Endometrium (tissue), 2 donors: ENCODE data around the gene TBC1D19.

Experiments used
- FAIRE-seq: peaks from 2 replicates; lab custom pipeline; 2012; peaks lifted over from hg19 to GRCh38; lab: Jason Lieb, UNC
- donor health status: control.
- donor health status: control.

Gene TBC1D19

GRCh38 chr4:26731351-26732035 is 147.6 kb downstream of the TBC1D19 start:
- FAIRE-seq: no peak

- FAIRE-seq: no peak
Measured at GRCh38 chr4:26732356-26732755, 148.5 kb downstream of the TBC1D19 start.

DNA sequence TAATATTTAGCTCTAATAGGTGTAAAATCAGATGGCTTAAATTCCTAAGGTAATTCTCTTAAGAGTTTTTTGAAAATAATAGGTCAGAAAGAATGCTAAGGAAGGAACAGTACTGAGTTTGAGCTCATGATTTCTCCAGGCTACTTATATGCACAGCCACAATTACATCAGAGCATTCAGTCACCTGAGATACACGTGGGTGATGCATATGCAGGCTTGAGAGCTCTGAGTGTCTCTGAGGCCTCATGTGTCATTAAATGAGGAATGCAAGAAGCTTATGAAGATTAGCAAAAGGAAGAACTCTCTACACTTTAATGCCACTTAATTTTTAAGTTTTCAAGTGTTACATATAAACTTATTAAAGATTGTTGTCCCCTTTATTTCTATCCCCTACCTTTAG is 152.7 kb downstream of the TBC1D19 start:
- FAIRE-seq: no peak

DNA sequence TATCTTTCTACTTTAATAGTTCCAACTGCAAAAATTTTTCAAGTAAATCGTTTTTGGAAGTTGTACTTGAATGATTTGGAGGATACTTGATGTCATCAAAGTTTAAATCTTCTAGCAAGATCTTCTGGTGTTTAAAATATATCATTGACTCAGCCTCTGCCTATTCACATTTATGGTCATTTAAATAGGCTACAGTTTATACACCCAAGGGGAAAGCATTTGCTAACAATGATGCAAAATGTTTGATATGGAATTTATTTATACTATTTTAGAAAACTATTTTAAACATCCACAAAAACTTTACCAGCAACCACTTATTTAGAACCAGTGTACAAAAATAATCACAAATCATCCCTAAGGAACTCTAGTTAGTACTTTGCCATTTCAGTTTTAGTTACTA is 153.5 kb downstream of the TBC1D19 start:
- peak; percentile 29 for FAIRE-seq

- FAIRE-seq: no peak
Measured at GRCh38 chr4:26741491-26741871, 157.6 kb downstream of the TBC1D19 start.

- no peak for FAIRE-seq
Measured at GRCh38 chr4:26746802-26747213, 162.9 kb downstream of the TBC1D19 start.

DNA sequence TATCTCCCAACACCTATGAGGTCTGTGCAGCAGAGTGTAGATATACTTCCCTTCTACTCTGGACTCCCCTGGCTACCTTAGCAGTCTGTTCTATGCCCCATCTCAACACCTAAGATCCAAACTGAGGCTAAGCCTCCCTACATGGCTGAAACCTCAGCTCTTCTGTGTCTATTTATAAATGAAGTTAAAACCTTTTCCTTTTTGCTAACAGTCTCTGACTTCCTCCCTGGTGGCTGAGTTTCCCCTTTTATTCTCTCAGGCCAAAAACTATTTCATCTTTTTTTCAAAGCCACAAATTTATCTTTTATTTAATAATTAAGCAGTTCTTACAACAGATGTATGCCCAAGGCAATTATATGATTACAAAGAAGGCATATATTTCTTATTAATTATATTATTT is 164.9 kb downstream of the TBC1D19 start:
- no peak for FAIRE-seq

GRCh38 chr4:26749867-26750266 is 166.0 kb downstream of the TBC1D19 start:
- FAIRE-seq: no peak

- FAIRE-seq: no peak
Measured at GRCh38 chr4:26751004-26751403, 167.1 kb downstream of the TBC1D19 start.

DNA sequence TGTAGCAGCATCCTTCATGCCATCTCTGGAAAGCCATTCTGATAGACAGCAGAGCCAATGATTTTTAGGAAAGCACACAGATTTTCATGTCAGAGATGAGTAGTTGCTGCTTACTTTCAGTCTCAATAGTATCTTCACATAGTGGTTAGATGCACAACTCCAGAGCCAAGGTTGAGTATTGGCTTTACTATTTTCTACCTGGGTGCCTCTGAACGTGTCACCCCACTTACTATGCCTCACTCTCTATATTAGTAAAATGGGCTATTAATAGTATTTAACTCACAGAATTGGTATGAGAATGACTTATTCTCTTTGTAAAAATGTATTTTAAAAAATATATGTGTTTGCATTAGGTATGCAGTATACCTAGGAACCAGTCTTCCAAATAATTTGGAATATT is 168.0 kb downstream of the TBC1D19 start:
- FAIRE-seq: no peak

- no peak for FAIRE-seq
Measured at GRCh38 chr4:26753187-26753586, 169.3 kb downstream of the TBC1D19 start.

DNA sequence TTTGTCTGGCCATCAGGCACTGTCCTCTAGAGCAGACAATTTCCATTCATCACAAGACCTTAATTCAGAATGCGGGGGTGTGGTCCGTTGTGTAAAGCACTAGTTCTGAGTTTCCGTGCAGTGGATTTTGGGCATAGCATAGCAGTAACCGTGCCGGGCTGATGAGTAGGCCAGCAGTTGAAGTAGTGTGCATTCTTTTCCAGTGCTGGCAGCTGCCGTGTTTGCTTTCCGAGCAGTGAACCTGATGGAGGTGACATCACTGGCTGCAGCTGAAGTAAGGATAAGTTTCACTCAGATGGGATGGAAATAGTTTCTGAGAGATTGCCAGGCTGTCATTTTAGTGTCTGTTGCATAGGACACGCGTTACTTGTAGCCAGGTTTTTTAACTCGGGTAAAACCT is 169.7 kb downstream of the TBC1D19 start:
- no peak for FAIRE-seq

DNA sequence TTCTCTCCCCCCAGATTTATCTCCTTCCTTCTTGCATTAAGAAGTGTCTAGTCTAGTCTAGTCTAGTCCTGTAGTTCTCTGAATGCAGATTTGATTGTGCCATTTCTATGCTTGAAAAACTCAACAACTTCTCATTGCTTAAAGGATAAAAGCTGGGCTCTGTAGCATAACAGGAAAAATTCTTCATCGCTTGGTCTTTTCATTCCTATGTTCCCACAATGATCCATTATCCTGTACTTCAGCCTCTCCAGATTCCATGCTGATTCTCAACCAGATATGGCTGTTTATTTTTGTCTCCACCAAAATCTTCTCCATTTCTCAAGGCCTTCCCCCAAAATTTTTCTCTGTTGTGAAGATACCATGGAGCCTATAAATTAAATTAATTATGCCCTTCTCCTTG is 173.9 kb downstream of the TBC1D19 start:
- FAIRE-seq: no peak

- FAIRE-seq: no peak
Measured at GRCh38 chr4:26758899-26759298, 175.0 kb downstream of the TBC1D19 start.

- no peak for FAIRE-seq
Measured at GRCh38 chr4:26762650-26763049, 178.8 kb downstream of the TBC1D19 start.

GRCh38 chr4:26763063-26763462 is 179.2 kb downstream of the TBC1D19 start:
- no peak for FAIRE-seq

- FAIRE-seq: no peak
Measured at GRCh38 chr4:26763648-26764047, 179.8 kb downstream of the TBC1D19 start.

GRCh38 chr4:26764231-26764630 is 180.3 kb downstream of the TBC1D19 start:
- no peak for FAIRE-seq

GRCh38 chr4:26765515-26765914 is 181.6 kb downstream of the TBC1D19 start:
- FAIRE-seq: no peak

DNA sequence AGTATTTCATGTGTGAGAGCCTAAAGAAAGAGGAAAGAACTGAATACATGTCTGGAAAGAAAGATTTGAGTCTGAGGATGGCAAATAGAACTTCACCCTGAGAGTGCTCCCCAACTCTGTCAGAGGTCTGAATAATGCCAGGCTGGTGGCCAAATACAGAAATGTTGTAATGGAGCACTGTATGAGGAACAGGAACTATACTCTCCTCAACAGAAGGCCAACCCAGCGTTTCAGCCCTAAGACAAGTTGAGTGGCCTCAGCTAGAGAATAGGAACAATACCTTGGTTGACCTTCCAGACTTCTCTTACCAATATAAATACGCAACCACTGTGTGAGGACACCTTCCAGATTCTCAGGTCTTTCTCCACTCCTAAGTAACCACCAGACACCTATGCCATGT is 182.3 kb downstream of the TBC1D19 start:
- FAIRE-seq: no peak

- no peak for FAIRE-seq
Measured at GRCh38 chr4:26772096-26772873, 188.4 kb downstream of the TBC1D19 start.

GRCh38 chr4:26779224-26779623 is 195.3 kb downstream of the TBC1D19 start:
- no peak for FAIRE-seq

- no peak for FAIRE-seq
Measured at GRCh38 chr4:26779674-26780073, 195.8 kb downstream of the TBC1D19 start.

DNA sequence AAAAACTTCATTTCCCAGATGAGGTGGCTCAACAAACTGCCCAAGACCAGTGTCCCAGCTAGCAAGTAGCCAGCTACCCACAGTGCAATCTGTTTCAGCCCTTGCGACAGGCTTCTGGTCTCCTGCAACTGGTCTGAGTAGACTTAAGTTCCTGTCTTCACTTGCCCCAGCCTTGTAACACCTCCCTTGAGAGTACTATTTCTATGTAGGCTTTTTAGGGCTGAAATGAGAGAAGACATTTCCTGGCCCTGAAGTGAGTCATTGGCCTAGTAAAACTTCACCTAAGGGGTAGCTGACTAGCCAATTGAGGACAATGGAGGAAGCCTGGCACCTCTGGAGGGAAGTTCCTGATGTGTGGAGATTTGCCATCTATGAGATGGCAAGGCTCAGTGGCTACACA is 196.7 kb downstream of the TBC1D19 start:
- no peak for FAIRE-seq
